ENCODE measurements around the gene SMIM38. TPM values are rescaled to one million over a fixed set of nuclear protein-coding genes. Genes with fewer than 3 reads are reported as not detected.
A peak's percentile ranks its signal among the peaks of the same experiment; 100 is the strongest.

SMIM38 gene
- total and polyA plus RNA-seq, 2 donors from 2014 or later = 0.19 to 0.63 TPM

GRCh38 chr11:69201764-69202370, 46.1 kb downstream of the SMIM38 start:
- DNase-seq (peak in 1 of 5 donors; percentile 31), FAIRE-seq (no peak)
- Histone ChIP-seq H3K4me3 (ENCODE audit: low read length in 3 of 3) (no peak overlapping the region), H3K9ac (ENCODE audit: low read length in 3 of 3) (no peak overlapping the region), H3K27ac (ENCODE audit: low read depth in 2 of 2, low read length in 2 of 2) (no peak overlapping the region), H3K9me3 (ENCODE audit: control insufficient read depth in 2 of 3, insufficient read depth in 1 of 3, low read length in 3 of 3) (no peaks in the 10 kb centered on the region), H3K4me1 (ENCODE audit: control insufficient read depth in 2 of 3, insufficient read depth in 2 of 3, low read depth in 1 of 3, low read length in 3 of 3) (no peaks in the 10 kb centered on the region), H3K27me3 (ENCODE audit: control insufficient read depth, insufficient read depth, low read length) (no peaks in the 10 kb centered on the region), H3K36me3 (ENCODE audit: control insufficient read depth in 2 of 3, insufficient read depth in 3 of 3, low read length in 3 of 3) (no peaks in the 10 kb centered on the region)
- intact Hi-C loops (cut with DNase I) = no loop called here
- TF ChIP-seq CTCF (IDR thresholded peaks at IDR 0.05; ENCODE audit: borderline replicate concordance, extremely low read depth, insufficient read depth) = no peak

- H3K4me1 ChIP-seq (ENCODE audit: control insufficient read depth in 2 of 3, insufficient read depth in 2 of 3, low read depth in 1 of 3, low read length in 3 of 3) = no peaks in the 10 kb centered on the region
- no peak overlapping the region for H3K27ac ChIP-seq (ENCODE audit: low read depth in 2 of 2, low read length in 2 of 2)
- intact Hi-C loops (cut with DNase I) = no loop called here
- TF ChIP-seq CTCF (IDR thresholded peaks at IDR 0.05; ENCODE audit: borderline replicate concordance, extremely low read depth, insufficient read depth) = no peak
- H3K36me3 ChIP-seq (ENCODE audit: control insufficient read depth in 2 of 3, insufficient read depth in 3 of 3, low read length in 3 of 3) = no peaks in the 10 kb centered on the region
- DNase-seq (peak in 1 of 5 donors; percentile 31), FAIRE-seq (no peak)
- H3K9me3 ChIP-seq (ENCODE audit: control insufficient read depth in 2 of 3, insufficient read depth in 1 of 3, low read length in 3 of 3) = no peaks in the 10 kb centered on the region
- H3K4me3 ChIP-seq (ENCODE audit: low read length in 3 of 3) = no peak overlapping the region
- no peak overlapping the region for H3K9ac ChIP-seq (ENCODE audit: low read length in 3 of 3)
- H3K27me3 ChIP-seq (ENCODE audit: control insufficient read depth, insufficient read depth, low read length) = no peaks in the 10 kb centered on the region
These were observed 46.9 kb downstream of the SMIM38 start for GRCh38 chr11:69202511-69203221.

- no peak for TF ChIP-seq CTCF (IDR thresholded peaks at IDR 0.05; ENCODE audit: borderline replicate concordance, extremely low read depth, insufficient read depth)
- H3K27ac ChIP-seq (ENCODE audit: low read depth in 2 of 2, low read length in 2 of 2) = no peak overlapping the region
- H3K4me1 ChIP-seq (ENCODE audit: control insufficient read depth in 2 of 3, insufficient read depth in 2 of 3, low read depth in 1 of 3, low read length in 3 of 3) = no peaks in the 10 kb centered on the region
- no peak overlapping the region for H3K9ac ChIP-seq (ENCODE audit: low read length in 3 of 3)
- DNase-seq (no peak), FAIRE-seq (no peak)
- H3K9me3 ChIP-seq (ENCODE audit: control insufficient read depth in 2 of 3, insufficient read depth in 1 of 3, low read length in 3 of 3) = no peaks in the 10 kb centered on the region
- no peaks in the 10 kb centered on the region for H3K27me3 ChIP-seq (ENCODE audit: control insufficient read depth, insufficient read depth, low read length)
- H3K36me3 ChIP-seq (ENCODE audit: control insufficient read depth in 2 of 3, insufficient read depth in 3 of 3, low read length in 3 of 3) = no peaks in the 10 kb centered on the region
- intact Hi-C loops (cut with DNase I) = no loop called here
- no peak overlapping the region for H3K4me3 ChIP-seq (ENCODE audit: low read length in 3 of 3)
These were observed 47.6 kb downstream of the SMIM38 start for GRCh38 chr11:69203381-69203780.

All from kidney (tissue), 14 donors.